ENCODE measurements around the gene STAMBPL1.
A peak's percentile ranks its signal among the peaks of the same experiment; 100 is the strongest.

The STAMBPL1 gene

DNA sequence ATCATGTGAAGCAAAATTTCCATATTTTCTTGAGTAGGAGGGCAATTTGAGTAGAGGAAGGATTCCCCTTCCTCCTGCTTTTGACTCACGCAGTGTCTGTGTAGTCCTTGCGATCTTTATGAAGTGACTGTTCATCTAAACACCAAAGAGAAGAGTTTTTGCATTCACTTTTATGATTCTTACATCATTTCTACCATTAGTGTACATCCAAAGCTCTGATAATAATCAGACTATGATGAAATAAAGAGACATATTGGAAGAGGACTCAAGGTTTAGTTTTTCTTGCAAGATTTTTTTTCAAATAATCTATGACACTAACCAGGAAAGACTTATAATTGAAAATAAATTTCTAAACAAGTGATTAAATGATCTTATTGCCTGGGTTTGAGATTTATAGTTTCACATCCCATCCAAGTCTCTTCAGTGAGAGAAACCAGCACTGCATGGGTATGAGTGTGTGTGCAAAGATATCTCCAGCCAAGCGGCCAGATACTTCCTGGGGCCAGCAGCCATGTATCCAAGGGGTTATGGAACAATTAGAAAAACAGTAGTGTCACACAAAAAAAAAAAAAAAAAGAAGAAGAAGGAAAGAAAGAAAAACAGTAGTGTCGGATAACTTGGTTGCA lies 74.5 kb downstream of the STAMBPL1 start:
- in situ Hi-C loops (cut with HindIII; ENCODE audit: low pct_unique_long_range_greater_than_20kb, low sequenced_read_pairs), result no loop called here
- no peak for TF ChIP-seq JUND (IDR thresholded peaks at IDR 0.05; ENCODE audit: low read depth)
- no peak for DNase-seq (ENCODE audit: low read depth in 1 of 2, low spot score in 1 of 2)

DNA sequence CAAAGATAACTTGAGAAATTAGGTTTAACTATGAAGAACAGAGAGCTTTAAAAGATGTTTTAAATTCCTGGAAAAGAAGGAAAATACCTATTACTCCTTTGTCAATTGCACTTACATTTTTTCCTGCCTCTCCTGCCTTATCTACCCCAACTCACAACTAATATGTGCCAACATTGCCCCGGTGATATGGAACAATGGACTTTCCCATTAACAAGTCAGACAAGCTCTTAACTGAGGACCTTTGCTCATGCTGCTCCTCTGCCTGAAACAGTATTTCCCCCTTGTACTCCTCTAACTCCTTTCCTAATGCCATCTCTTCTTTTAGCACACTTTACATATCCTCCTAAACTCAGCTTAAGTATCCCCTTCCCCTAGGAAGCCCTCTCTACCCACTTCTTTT lies 77.3 kb downstream of the STAMBPL1 start:
- DNase-seq (ENCODE audit: low read depth in 1 of 2, low spot score in 1 of 2), result no peak
- in situ Hi-C loops (cut with HindIII; ENCODE audit: low pct_unique_long_range_greater_than_20kb, low sequenced_read_pairs), result no loop called here
- TF ChIP-seq JUND (IDR thresholded peaks at IDR 0.05; ENCODE audit: low read depth), result no peak

DNA sequence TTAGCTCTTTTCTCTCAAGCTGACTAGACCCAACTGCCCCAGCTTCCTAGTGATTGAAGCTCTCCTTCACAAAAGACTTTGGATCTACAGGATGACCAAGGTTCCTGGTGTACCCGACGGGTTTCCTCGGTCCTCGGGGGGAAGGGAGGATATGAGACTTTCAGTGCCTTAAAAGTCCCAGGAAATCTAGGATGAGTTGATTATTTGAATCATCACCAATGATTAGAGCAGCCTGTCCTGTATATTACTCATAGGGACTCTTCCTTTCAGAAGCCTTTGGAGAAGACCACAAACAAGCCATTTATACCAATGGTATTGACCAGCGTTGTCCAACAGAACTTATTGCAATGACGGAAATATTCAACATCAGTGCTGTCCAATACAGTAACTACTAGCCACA lies 78.7 kb downstream of the STAMBPL1 start:
- no peak for DNase-seq (ENCODE audit: low read depth in 1 of 2, low spot score in 1 of 2)
- TF ChIP-seq JUND (IDR thresholded peaks at IDR 0.05; ENCODE audit: low read depth), result no peak
- in situ Hi-C loops (cut with HindIII; ENCODE audit: low pct_unique_long_range_greater_than_20kb, low sequenced_read_pairs), result no loop called here

DNA sequence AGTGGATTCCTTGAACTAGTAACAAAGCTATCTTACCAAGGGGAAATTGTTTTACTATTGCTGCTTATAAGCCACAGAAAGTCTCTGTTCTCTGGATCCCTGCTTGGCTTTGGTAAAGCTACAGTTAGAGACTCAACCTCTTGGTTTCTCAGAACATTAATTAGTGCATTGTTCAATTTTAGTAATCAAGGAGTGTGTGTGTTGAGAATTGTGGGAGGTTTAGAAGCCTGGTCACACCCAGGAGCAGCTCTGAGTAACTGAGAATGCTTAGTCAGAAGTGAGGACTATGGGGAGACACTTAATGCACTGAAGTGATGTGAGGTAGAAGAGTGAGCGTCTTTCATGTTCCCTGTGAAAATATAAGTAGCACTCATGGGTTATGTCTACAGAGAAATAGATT lies 80.8 kb downstream of the STAMBPL1 start:
- no peak for TF ChIP-seq JUND (IDR thresholded peaks at IDR 0.05; ENCODE audit: low read depth)
- no peak for DNase-seq (ENCODE audit: low read depth in 1 of 2, low spot score in 1 of 2)
- in situ Hi-C loops (cut with HindIII; ENCODE audit: low pct_unique_long_range_greater_than_20kb, low sequenced_read_pairs), result no loop called here

DNA sequence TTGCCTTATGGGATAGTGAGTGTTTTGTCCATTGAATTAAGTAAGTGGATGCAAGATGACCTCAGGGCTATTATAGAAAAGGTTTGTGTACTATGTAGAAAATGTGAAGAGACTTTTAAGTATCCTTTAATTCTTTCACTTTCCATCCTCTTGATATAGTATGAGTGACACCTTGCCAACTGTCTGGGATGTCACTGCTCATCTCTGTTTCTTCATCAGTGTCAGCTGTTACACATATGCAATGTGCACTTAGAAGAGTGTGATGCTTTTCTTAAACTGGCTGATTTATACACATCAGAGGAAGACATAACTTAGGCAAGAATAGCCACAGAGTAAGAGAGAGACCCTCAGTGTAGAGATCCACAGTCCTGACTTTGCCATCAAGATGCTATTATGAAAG lies 81.2 kb downstream of the STAMBPL1 start:
- no peak for DNase-seq (ENCODE audit: low read depth in 1 of 2, low spot score in 1 of 2)
- in situ Hi-C loops (cut with HindIII; ENCODE audit: low pct_unique_long_range_greater_than_20kb, low sequenced_read_pairs), result no loop called here
- TF ChIP-seq JUND (IDR thresholded peaks at IDR 0.05; ENCODE audit: low read depth), result no peak

DNA sequence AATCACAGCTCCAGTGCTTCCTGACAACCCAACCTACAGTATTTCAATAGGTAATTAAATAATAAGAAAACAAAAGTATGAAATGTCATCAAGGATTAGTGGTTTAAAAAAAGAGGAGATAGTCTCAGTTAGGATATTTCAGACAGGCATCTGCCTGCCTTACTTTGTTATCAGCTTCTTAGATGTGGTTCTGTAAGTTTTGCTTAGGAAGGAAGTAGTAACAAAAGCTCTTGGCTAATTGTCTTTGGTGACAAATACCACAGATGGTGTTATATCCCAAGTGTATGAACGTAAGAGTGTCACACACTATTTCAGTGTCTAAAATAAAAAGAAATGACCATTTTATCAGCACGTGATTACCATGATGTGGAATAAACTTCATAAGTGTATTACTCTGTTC lies 82.3 kb downstream of the STAMBPL1 start:
- no peak for DNase-seq (ENCODE audit: low read depth in 1 of 2, low spot score in 1 of 2)
- in situ Hi-C loops (cut with HindIII; ENCODE audit: low pct_unique_long_range_greater_than_20kb, low sequenced_read_pairs), result no loop called here
- TF ChIP-seq JUND (IDR thresholded peaks at IDR 0.05; ENCODE audit: low read depth), result no peak

DNA sequence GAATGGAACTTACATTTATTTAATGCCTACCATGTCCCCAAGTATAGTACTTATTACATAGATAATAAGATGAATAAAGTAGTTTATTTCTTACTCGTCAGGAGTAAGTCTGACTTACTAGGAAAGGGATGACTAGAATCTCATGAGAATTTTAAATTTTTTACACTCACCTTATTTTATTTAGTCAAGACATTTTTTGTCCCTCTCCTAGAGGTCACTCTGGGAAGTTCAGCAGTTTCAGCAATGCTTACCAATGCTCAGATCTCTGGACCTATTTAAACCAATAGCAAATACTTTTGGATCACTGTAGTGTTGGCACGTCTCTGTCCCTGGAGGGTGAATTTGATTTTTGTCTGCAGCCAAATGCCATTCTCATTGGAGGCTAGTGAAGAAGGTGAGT lies 83.3 kb downstream of the STAMBPL1 start:
- in situ Hi-C loops (cut with HindIII; ENCODE audit: low pct_unique_long_range_greater_than_20kb, low sequenced_read_pairs), result no loop called here
- DNase-seq (ENCODE audit: low read depth in 1 of 2, low spot score in 1 of 2), result peak in 1 of 2 experiments; percentile 55
- TF ChIP-seq JUND (IDR thresholded peaks at IDR 0.05; ENCODE audit: low read depth), result no peak

DNA sequence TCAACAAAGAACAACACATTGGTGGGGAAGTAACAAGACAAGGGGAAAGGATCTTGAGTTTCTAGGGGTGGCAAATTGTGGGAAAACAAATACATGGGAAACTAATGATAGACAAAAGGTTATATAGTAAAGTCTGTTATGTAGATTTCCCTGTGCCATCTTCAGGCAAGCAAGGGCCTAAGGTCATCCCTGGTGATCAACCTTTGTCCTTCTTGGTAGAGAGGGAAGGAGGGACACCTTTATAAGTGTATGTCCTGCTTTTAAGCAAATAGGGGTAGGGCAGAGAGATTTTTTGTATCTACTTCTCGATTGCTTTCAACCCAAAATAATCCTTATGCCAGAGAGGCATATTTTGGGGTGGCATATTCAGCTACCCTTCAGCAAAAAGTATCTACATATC lies 84.3 kb downstream of the STAMBPL1 start:
- DNase-seq (ENCODE audit: low read depth in 1 of 2, low spot score in 1 of 2), result no peak
- in situ Hi-C loops (cut with HindIII; ENCODE audit: low pct_unique_long_range_greater_than_20kb, low sequenced_read_pairs), result no loop called here
- TF ChIP-seq JUND (IDR thresholded peaks at IDR 0.05; ENCODE audit: low read depth), result no peak

DNA sequence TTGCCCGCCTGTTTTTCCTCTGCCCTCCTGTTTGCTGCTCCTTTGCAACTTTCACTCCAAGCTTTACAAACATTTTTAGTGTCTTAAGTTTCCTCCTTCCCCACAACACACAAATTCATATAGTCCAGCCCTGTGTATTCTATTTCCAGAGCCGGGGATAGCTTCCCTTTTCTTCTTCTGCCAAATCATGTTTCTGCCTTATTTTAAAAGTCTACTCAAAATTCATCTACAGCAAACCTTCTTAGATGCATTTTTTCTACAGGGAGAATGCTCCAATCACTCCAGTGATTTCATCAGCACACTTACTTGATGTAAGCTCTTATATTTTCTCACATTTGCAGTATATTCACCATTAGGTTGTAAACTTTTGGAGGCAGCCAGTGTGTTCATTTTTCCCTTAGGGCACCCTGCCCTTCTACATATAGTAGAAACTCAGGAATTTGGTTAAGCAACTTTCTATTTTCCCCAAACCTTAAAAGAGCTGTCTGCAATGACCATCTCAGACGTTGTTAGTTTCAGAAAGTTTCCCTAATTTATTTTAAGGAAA lies 84.9 kb downstream of the STAMBPL1 start:
- in situ Hi-C loops (cut with HindIII; ENCODE audit: low pct_unique_long_range_greater_than_20kb, low sequenced_read_pairs), result no loop called here
- DNase-seq (ENCODE audit: low read depth in 1 of 2, low spot score in 1 of 2), result no peak
- no peak for TF ChIP-seq JUND (IDR thresholded peaks at IDR 0.05; ENCODE audit: low read depth)

DNA sequence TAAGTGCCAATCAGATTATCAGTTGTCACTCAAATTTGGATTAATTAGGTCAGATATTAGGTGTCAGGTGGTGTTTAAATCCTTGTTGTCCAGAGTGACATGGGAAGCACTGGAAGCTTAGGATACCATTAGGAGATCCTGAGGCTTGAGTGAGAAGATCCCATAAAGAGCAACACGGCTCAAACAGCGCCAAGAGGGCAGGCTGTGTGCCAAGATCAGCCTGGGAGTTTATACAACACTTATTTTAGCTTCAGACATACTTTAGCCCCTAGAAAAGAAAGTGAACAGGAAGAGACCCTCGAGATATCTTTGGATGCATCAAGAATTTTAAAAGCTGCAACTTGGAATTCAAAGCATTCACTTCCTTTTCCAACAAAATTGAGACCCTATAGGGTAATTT lies 86.8 kb downstream of the STAMBPL1 start:
- no peak for DNase-seq (ENCODE audit: low read depth in 1 of 2, low spot score in 1 of 2)
- TF ChIP-seq JUND (IDR thresholded peaks at IDR 0.05; ENCODE audit: low read depth), result no peak
- in situ Hi-C loops (cut with HindIII; ENCODE audit: low pct_unique_long_range_greater_than_20kb, low sequenced_read_pairs), result no loop called here

DNA sequence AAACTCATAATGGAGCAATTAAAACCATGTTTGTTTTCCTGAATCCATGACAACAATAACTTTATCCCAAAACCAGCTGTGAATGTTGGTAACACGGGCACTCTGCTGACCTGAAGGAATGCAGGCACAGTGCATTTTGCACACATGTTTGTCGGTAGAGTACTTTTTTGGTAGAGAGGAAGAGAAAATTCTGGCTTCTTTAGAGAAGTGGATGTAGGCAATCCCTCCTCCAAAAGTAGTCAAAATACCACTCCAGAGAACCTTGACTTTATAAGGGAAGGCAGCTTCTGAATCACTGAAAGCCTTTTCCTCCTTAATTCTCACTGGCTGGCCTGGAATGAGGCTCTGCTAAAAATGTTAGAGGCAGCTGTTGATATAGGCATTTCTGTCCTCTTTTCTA lies 88.3 kb downstream of the STAMBPL1 start:
- TF ChIP-seq JUND (IDR thresholded peaks at IDR 0.05; ENCODE audit: low read depth), result no peak
- no peak for DNase-seq (ENCODE audit: low read depth in 1 of 2, low spot score in 1 of 2)
- in situ Hi-C loops (cut with HindIII; ENCODE audit: low pct_unique_long_range_greater_than_20kb, low sequenced_read_pairs), result no loop called here

DNA sequence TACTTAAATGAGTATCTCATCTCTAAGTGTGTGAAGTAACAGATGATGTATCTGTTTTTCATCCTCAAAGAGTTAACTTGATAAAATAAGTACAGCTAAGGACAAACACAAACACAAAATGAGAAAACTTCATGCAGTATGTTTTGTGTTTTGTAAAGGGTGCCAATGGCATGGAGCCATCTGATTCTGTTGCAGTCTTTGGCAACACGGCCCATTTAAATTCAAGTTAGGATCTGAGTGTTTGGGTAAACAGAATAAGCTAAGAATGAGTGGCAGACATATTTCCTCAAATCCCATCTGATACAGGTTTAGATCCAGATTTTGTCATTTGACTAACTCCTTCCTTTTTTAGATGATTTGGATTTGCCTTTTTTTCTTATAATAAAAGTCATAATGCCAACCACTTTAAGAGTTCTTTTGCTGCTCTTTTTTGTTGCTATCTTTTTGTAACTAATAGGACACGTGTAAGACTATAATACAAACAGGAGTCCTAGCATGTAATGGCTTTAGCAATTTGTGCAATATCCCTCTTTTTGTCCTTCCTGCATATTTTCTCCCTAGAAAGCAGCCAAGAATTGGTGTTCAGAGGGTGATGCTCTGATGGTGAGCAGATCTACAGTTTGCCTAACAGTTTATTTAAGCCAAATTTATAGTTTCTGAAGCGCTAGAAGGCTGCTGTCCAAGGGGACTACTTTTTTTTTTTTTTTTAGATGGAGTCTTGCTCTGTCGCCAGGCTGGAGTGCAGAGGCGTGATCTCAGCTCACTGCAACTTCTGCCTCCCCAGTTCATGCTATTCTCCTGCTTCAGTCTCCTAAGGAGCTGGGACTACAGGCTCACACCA lies 91.4 kb downstream of the STAMBPL1 start:
- in situ Hi-C loops (cut with HindIII; ENCODE audit: low pct_unique_long_range_greater_than_20kb, low sequenced_read_pairs), result no loop called here
- no peak for DNase-seq (ENCODE audit: low read depth in 1 of 2, low spot score in 1 of 2)
- TF ChIP-seq JUND (IDR thresholded peaks at IDR 0.05; ENCODE audit: low read depth), result no peak

Data from T47D (cell line).